ENCODE results near the gene NOTCH3.

The NOTCH3 gene

DNA sequence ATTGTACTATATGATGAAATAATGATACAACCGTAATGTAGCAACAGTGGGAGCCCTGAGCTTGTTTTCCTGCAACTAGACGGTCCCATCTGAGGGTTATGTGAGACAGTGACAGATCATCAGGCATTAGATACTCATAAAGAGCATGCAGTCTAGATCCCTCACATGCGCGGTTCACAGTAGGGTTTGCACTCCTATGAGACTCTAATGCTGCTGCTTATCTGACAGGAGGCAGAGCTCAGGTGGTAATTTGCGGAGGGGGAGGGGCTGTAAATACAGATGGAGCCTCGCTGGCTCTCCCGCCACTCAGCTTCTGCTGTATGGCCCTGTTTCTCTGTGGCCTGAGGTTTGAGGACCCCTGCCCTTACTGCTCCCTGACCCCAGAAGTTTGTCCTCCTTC lies 17.7 kb upstream of the NOTCH3 start:
- no peak for TF ChIP-seq CTCF (IDR thresholded peaks at IDR 0.05)

DNA sequence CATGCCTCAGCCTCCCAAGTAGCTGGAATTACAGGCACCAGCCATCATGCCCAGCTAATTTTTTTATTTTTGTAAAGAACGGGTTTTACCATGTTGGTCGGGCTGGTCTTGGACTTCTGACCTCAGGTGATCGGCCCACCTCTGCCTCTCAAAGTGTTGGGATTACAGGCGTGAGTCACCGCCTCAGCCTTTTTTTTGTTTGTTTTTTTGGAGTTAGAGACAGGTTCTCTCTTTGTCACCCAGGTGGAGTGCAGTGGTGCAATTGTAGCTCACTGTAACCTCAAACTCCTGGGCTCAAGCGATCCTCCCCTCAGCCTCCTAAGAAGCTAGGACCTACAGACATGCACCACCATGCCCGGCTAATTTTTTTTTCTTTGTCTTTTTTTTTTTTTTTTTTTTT lies 15.6 kb upstream of the NOTCH3 start:
- TF ChIP-seq CTCF (IDR thresholded peaks at IDR 0.05), result no peak

- no peak for TF ChIP-seq CTCF (IDR thresholded peaks at IDR 0.05)
Observed at GRCh38 chr19:15213715-15214381, 13.1 kb upstream of the NOTCH3 start.

GRCh38 chr19:15212711-15213110 lies 11.9 kb upstream of the NOTCH3 start:
- TF ChIP-seq CTCF (IDR thresholded peaks at IDR 0.05), result no peak

GRCh38 chr19:15210323-15210781 lies 9.6 kb upstream of the NOTCH3 start:
- TF ChIP-seq CTCF (IDR thresholded peaks at IDR 0.05), result no peak

- TF ChIP-seq CTCF (IDR thresholded peaks at IDR 0.05), result no peak
Observed at GRCh38 chr19:15201374-15202023, 704 bp upstream of the NOTCH3 start.

- TF ChIP-seq CTCF (IDR thresholded peaks at IDR 0.05), result no peak
Observed at GRCh38 chr19:15199661-15200552, 888 bp downstream of the NOTCH3 start.

All from LNCAP (cell line).